GM19023 (cell line): Measurements from ENCODE around the gene ZMYM1.
A peak's percentile ranks its signal among the peaks of the same experiment; 100 is the strongest.
"Not testable (repeated sequence)": the region's sequence is repeated elsewhere in the genome, so short reads cannot be mapped to it uniquely, and the experiment has no call there.

Experiments
- ATAC-seq: cut with Tn5 transposase; IDR thresholded peaks from one replicate; pipeline ENCODE4 v1.9.1; 2021; ENCODE audit warnings: mild to moderate bottlenecking, moderate library complexity; ENCODE audit not compliant: unreplicated experiment

ZMYM1 gene

GRCh38 chr1:35079003-35079930, at the start of gene ZMYM1:
Gene ZMYM1 (plus strand): TSS chr1:35079385. CDS start chr1:35093988, 14,603 bp downstream.
- peak; percentile 91 for ATAC-seq

GRCh38 chr1:35029761-35030160, 49.4 kb upstream of the ZMYM1 start:
- no peak for ATAC-seq

GRCh38 chr1:35030338-35030737, 48.8 kb upstream of the ZMYM1 start:
- ATAC-seq, result no peak

- no peak for ATAC-seq
Measured at GRCh38 chr1:35030756-35031446, 48.3 kb upstream of the ZMYM1 start.

- no peak for ATAC-seq
Measured at GRCh38 chr1:35032384-35032739, 46.8 kb upstream of the ZMYM1 start.

DNA sequence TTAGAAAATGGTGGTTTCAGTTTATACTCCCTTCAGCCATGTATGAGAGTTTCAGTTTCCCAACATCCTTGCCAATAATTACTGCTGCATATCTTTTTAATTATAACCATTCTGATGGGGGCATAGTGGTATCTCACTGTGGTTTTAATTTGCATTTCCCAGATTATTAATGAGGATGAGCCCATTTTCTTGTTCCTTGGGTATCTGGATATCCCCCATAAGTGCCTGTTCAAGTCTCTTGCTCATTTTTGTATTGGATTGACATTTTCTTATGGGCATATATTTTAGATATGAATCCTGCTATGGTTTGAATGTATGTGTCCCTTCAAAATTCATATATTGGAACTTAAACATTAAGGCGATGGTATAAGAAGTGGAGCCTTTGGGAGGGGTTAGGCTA, 45.8 kb upstream of the ZMYM1 start:
- no peak for ATAC-seq

DNA sequence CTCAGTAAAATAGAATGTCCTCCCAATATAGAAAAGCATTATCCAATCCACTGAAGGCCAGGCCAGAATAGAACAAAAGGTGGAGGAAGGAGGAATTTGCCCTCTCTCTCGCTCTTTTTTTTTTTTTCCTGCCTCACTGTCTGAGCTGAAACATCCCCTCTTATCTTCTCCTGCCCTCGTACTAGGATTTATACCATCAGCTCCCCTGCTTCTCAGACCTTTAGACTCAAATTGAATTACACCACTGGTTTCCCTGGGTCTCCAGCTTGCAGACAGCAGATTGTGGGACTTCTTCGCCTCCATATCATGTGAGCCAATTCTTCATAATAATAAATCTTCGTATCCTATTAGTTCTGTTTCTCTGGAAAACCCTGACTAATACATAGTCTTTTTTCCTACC, 42.6 kb upstream of the ZMYM1 start:
- ATAC-seq, result no peak

DNA sequence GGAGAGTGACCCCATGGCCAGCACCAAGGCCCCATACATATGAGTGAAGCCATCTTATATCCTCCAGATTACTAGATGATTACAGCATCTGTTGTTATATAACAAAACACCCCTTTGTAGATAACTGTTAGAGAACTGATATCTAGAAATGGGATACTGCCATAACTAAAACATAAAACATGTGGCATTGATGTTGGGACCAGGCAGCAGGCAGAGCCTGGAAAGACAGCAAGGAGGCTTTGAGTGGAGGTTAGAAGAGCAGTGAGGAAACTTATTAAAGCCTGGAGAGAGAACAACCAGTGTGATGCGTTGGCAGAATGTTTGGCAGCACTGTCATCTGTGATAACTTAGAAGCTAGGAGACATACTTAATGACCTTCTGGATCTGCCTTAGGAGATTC, 42.0 kb upstream of the ZMYM1 start:
- ATAC-seq, result no peak

DNA sequence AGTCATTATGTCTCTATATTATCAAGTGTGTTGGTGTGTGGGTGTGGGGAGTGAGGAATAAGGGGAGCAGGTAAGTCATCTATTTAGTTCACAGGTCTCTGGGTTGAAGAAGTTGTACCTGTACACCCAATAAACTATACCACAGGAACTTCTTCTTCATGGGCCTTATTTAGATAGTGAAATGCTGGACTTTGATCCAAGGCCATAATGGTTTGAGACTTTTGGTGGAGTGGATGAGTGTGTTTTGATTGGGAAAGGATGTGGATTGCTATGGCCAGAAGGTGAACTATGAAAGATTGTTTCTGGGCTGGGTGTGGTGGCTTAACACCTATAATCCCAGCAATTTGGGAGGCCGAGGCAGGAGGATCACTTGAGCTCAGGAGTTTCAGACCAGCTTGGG, 40.5 kb upstream of the ZMYM1 start:
- no peak for ATAC-seq

DNA sequence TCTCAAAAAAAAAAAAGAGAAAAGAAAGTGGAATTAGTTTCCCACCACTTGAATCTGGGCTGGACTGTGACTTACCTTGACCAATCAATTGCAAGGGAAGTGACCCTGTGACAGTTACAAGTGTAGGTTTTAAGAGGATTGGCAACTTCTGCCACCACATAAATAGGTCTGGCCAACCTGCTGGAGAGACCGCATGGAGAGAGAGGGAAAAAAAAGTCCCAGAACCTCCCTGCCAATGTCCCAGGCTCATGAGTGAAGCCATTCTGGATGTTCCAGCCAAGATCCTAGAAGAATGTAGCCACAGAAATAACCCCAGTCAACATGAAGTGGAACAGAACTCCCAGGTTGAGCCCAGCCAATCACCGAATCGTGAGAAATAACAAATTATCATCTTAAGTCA, 35.7 kb upstream of the ZMYM1 start:
- no peak for ATAC-seq

DNA sequence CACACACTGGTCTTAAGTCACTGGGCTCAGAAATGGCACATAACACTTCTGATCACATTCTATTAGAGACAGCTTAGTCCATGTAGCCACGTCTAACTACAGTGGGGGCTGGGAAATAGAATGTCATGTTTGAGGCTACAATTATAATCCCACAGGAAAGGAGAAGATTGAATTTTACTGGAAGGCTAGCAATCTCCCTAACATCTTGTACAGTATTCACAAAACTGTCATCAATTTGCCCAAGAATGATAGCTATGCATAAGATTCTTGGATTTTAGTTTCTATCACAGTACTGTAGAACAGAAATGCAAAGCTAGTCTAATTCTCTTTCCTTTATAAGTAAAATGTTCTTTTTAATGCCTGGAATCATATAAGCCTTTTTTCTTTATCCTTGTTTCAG, 34.8 kb upstream of the ZMYM1 start:
- no peak for ATAC-seq

DNA sequence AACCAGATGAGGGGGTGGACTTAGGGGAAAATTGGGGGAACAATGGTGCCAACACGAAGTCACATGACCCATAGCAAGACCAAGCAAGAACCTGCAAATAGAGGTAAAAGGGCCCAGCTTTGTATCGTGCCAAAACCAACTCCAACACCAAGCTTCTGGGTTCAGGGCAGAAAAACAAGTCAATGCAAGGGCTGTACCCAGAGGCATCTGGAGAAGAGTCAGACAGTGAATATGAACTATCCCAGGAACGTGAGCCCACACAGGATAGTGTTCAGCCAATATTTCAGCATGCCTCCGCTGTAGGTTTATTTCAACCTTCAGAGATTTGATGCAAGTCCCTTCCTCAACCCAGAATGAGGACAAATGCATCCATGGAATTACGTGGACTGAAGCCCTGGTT, 32.5 kb upstream of the ZMYM1 start:
- no peak for ATAC-seq

DNA sequence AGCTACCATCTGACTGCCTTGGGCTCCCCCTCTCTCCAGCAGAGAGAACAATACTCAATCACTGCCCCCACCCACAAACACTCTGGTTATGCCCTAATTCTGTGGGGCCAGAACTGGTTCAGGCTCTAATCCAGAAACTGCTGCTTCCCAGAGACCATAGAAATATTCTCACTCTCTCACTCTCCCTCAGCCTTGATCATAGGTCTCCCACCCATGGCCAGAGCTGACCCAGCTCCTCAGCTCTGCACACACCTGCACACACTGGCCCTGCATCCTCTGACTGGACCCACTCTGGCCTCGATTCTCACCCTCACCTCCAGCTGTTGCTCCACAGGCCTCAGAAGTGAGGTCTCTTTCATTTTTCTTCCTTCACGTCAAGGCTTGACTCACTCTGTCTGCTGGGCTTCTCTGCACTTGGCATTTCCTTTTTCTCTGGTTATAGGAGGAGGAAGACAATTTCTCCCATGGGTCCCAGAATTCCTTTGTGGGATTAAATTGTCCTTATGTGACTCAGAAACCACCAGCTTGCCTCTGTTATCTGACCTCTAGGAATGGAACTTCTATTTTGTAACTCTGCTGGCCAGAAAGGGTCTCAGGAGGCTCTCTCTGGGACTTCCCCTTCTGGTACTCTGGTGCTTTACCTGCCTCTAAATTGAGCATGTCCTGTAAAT, 31.9 kb upstream of the ZMYM1 start:
- no peak for ATAC-seq

- ATAC-seq, result no peak
Measured at GRCh38 chr1:35049116-35049515, 30.1 kb upstream of the ZMYM1 start.

DNA sequence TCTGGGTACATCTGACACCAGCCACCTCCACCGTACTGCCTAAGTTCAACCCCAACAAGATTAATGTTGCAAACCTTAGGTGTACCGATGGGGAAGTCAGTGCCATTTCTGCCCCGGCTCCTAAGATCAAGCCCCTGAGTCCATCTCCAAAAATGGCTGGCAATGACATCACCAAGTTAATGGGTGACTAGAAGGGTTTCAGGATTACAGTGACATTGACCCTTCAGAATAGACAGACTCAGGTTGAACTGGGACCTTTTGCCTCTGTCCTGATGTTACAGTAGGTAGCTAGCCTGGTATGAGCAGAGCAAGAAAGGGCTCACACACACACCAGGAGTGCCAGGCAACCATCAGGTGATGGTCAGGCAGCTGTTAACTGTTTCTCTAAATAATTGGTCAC, 25.8 kb upstream of the ZMYM1 start:
- ATAC-seq, result no peak

- not testable (repeated sequence) for ATAC-seq
Measured at GRCh38 chr1:35054282-35054681, 24.9 kb upstream of the ZMYM1 start.

DNA sequence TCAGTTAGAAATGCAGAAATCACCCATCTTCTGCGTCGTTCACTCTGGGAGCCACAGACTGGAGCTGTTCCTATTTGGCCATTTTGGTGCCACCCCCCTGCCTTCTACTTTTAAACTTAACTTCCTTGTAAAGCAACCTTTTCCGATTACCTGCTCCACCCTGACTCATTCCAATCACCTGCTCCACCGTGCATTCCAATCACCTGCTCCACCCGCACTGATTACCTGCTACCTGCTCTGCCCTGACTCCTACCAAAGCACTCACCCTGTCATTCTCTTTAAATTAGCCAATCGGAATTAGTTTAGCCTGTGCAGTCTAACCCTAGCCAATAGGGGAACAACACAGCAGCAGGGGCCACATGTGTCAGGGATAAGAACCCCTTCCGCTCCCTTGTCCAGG, 20.9 kb upstream of the ZMYM1 start:
- ATAC-seq, result not testable (repeated sequence)

DNA sequence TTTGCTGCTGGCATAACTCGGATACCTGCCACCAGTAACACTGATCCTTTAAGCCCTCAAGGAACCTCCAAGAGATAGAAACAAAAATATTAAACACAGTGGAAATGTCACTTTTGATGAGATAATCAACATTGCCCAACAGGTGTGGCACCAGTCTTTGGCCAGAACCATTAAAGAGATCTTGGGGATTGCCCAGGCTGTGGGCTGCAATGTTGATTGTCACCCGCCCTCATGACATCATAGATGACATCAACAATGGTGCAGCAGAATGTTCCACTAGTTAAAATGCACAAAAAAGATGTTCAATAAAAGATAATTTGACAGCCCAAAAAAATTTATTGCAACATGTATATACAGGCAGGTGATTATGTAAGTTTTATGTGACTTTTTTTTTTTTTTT, 20.2 kb upstream of the ZMYM1 start:
- ATAC-seq, result no peak

DNA sequence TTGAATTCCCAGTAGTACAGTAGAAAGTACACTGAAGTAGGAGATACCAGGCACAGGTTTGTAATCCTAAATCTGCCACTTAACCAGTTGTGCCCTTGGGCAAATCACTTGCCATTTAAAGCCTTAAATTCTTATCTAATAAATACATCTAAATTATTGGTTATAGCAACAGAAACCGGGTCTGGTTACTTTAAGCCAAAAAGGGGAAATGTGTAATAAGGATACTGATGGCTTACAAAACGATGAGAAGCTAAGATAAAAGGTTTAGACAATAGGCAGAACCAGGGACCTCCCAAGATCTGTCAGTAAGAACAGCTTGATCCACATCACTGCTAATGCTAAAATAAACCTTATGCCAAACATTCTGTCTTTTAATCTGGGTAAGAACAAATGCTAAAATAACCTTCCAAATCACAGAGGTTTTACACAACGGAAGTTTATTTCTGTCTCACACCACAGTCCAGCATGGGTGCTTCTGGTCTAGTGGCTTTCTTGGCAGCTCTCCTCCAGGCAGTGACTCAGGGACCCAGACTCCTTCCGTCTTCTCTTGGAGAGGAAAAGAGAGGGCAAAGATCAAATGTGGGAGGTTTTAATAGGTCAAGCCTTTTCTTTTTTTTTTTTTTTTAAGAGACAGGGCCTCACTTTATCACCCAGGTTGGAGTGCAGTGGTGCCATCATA, 16.5 kb upstream of the ZMYM1 start:
- no peak for ATAC-seq

DNA sequence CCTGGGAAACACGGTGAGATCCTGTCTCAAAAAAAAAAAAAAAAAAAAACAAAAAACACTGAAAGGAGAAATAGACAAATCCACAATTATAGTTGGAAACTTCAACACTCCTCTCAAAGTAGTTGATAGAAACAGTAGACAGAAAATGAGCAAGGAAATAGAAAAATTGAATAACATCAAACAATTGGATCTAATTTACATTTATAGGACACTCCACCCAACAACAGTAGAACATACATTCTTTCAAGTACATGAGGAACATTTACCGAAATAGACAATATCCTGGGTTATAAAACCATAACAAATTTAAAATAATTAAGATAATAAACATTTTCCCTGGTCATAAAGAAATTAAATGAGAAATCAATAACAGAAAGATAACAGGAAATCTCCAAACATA, 14.9 kb upstream of the ZMYM1 start:
- ATAC-seq, result no peak

GRCh38 chr1:35069746-35070145, 9.4 kb upstream of the ZMYM1 start:
- no peak for ATAC-seq
